ENCODE measurements around the gene CATSPERZ.

- TF ChIP-seq CTCF (IDR thresholded peaks at IDR 0.05; ENCODE audit: low read depth, low read length) (no peak), POLR2A (IDR thresholded peaks at IDR 0.05; ENCODE audit: extremely low read depth, insufficient read length) (no peak), MAX (IDR thresholded peaks at IDR 0.05; ENCODE audit: low read depth, low read length) (no peak)
Measured at GRCh38 chr11:64289002-64289564, 11.1 kb upstream of the CATSPERZ start.
